Cerebellar cortex (tissue), 1 donor: ENCODE data around the gene BRD9.
"Not testable (repeated sequence)": the region's sequence is repeated elsewhere in the genome, so short reads cannot be mapped to it uniquely, and the experiment has no call there.

Source experiments
- DNase-seq: peaks from one replicate; pipeline ENCODE4 v3.0.0-alpha.2; 2015; ENCODE audit warnings: low spot score

BRD9 gene

GRCh38 chr5:892394-893136 is at the start of gene BRD9, which contains the start of gene TRIP13:
Gene BRD9, minus strand, starts transcription at chr5:892801. Its CDS starts 144 bp downstream, at chr5:892657.
Gene TRIP13, plus strand, starts transcription at chr5:892884. Its CDS starts 115 bp downstream, at chr5:892999.
- peak; percentile 69 for DNase-seq

- not testable (repeated sequence) for DNase-seq
Measured at GRCh38 chr5:940741-941140, 48.1 kb upstream of the BRD9 start.

DNA sequence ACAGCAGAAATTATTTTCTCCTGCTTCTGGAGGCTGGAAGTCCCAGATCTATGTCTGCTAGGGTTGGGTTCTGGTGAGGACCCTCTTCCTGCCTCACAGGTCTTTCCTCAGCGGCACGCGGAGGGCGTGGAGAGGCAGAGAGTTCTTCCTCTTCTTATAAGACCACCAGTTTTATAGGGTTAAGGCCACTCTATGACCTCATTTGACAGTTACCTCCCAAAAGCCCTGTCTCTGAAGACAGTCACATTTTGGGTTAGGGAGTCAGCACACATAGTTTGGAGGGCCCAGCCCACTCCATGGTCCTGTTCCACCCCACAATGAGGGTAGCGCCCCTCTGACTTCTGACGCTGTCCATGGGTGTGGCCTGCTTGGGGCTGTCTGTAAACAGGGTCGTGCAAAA is 46.8 kb upstream of the BRD9 start:
- no peak for DNase-seq

- DNase-seq: no peak
Measured at GRCh38 chr5:937151-937924, 44.7 kb upstream of the BRD9 start.

- no peak for DNase-seq
Measured at GRCh38 chr5:936149-937144, 43.8 kb upstream of the BRD9 start.

- DNase-seq: no peak
Measured at GRCh38 chr5:935510-936084, 43.0 kb upstream of the BRD9 start.

DNA sequence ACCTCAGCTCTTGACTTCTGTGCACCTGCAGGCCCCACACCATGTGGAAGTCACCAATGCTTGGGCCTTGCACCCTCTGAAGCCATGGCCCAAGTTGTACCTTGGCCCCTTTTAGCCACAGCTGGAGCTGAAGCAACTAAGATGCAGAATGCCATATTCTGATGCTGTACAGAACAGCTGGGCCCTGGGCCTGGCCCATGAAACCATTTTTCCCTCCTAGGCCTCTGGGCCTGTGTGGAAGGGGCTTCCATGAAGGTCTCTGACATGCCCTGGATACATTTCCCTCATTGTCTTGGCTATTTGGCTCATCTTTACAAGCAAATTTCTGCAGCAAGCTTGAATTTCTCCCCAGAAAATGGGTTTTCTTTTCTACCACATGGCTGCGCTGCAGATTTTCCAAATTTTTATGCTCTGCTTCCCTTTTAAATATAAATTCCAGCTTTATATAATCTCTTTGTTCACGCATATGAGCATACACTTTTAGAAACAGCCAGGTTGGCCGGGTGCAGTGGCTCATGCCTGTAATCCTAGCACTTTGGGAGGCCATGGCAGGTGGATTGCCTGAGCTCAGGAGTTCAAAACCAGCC is 41.9 kb upstream of the BRD9 start:
- not testable (repeated sequence) for DNase-seq

DNA sequence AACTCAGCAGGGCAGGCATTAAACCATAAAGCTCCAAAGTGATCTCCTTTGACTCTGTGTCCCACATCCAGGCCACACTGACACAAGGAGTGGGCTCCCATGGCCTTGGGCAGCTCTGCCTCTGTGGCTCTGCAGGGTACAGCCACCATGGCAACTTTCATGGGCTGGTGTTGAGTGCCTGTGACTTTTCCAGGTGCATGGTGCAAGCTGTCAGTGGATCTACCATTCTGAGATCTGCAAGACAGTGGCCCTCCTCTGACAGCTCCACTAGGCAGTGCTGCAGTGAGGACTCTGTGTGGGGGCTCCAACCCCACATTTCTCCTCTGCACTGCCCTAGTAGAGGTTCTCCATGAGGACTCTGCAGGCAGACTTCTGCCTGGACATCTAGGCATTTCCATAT is 41.4 kb upstream of the BRD9 start:
- not testable (repeated sequence) for DNase-seq

DNA sequence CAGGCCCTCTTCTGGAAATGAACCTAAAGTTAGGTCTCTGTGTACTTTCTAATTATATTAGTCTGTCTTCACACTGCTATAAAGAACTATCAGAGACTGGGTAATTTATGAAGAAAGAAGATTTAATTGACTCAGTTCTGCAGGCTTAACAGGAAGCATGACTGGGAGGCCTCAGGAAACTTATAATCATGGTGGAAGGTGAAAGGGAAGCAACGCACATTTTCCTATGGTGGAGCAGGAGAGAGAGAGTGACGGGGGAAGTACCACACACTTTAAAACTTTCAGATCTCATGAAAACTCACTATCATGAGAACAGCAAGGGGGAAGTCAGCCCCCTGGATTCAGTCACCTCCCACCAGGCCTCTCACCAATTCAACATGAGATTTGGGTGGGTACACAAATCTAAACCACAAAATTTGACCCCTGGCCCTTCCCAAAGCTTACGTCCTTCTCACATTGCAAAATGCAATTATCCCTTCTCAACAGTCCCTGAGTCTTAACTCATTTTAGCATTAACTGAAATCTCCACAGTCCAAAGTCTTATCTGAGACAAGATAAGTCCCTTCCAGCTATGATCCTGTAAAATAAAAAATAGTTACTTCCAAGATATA is 40.8 kb upstream of the BRD9 start:
- no peak for DNase-seq

- DNase-seq: no peak
Measured at GRCh38 chr5:932628-933250, 40.1 kb upstream of the BRD9 start.

DNA sequence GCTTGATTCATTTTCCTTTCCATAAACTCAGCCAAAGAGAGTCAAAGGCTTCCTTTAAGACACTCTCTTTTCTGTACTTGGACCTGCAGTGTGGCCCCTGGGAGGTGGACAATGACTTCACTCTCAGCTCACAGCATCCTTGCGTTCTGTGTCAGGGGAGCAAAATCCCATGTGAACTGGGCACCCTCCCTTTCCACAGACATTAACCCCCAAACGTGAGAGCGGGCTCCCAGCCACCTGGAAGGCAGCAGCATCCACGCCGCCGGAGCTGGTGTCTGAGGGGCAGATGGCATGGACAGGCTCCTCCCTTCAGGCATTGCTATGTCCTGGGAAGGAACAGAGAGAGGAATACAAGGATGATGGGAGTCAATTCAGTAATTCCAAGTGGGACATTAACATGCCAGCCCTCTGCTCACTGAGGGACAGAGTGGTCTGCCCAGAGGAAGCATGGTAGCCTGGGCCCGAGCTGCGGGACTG is 39.6 kb upstream of the BRD9 start:
- no peak for DNase-seq

- DNase-seq: no peak
Measured at GRCh38 chr5:931570-932145, 39.1 kb upstream of the BRD9 start.

GRCh38 chr5:930866-931265 is 38.3 kb upstream of the BRD9 start:
- no peak for DNase-seq

DNA sequence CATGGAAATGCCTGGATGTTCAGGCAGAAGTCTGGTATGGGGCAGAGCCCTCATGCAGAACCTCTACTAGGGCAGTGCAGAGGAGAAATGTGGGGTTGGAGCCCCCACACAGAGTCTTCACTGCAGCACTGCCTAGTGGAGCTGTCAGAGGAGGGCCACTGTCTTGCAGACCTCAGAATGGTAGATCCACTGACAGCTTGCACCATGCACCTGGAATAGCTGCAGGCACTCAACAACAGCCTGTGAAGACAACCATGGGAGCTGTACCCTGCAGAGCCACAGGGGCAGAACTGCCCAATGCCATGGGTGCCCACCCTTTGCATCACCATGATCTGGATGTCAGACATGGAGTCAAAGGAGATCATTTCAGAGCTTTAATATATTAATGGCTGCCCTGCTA is 37.0 kb upstream of the BRD9 start:
- DNase-seq: no peak

DNA sequence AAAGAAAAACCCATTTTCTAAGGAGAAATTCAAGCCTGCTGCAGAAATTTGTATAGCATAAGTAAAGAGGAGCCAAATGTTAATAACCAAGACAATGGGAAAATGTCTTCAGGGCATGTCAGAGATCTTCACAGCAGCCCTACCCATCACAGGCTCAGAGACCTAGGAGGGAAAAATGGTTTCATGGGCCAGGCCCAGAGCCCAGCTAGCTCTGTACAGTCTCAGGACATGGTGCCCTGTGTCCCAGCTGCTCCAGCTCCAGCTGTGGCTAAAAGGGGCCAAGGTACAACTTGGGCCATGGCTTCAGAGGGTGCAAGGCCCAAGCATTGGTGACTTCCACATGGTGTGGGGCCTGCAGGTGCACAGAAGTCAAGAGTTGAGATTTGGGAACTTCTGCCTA is 36.6 kb upstream of the BRD9 start:
- DNase-seq: not testable (repeated sequence)

- DNase-seq: no peak
Measured at GRCh38 chr5:927172-928015, 34.8 kb upstream of the BRD9 start.

- no peak for DNase-seq
Measured at GRCh38 chr5:926417-927171, 34.0 kb upstream of the BRD9 start.

GRCh38 chr5:923281-923873 is 30.8 kb upstream of the BRD9 start:
- DNase-seq: peak; percentile 61
